K562 (cell line): ENCODE measurements around the gene OR2S2. TPM values are rescaled to one million over a fixed set of nuclear protein-coding genes. Genes with fewer than 3 reads are reported as not detected.

ENCODE experiments used
- ATAC-seq: fragments of 200-7000 bp; cut with Tn5 transposase; 3 replicates; pipeline ENCODE4 v1.9.1; 2020; ENCODE audit warnings: moderate library complexity
- BruUV-seq: library from RNA; stranded (reverse); fragments of 400-500 nt; replicated peaks from 2 replicates; lab custom pipeline; 2021; lab: Mats Ljungman, UMichigan
- CTCF ChIA-PET: fragments of 300-600 bp; formaldehyde crosslinking; extraction: SDS; loops from one replicate; lab custom pipeline; 2021; ENCODE audit warnings: low intra/inter-chr PET ratio; lab: Yijun Ruan, JAX
- POLR2A ChIA-PET: fragments of 300-600, 350-650 bp; sonication (Branson Sonifier 250); formaldehyde crosslinking; extraction: SDS; loops from one replicate; lab custom pipeline; 2021; ENCODE audit warnings: antibody characterized with exemption, inconsistent platforms; lab: Yijun Ruan, JAX
- DNase-seq, 4 experiments: peaks; one replicate each; pipeline versions ENCODE4 v3.0.0 to v3.0.0-alpha.2; 2011 to 2018; ENCODE audit warnings: low spot score in 3 of 4, mixed read lengths in 3 of 4; ENCODE audit errors: extremely low read depth in 1 of 4
- FAIRE-seq: peaks from 2 replicates; lab custom pipeline; 2011; peaks lifted over from hg19 to GRCh38; lab: Jason Lieb, UNC
- H2AFZ ChIP-seq: 2 replicates; pipeline ENCODE4 v1.6.0; 2011; ENCODE audit warnings: low read depth, low read length, control low read depth, inconsistent platforms
- H3K27ac ChIP-seq: fragments of 200-600 bp; 3 replicates; pipeline ENCODE4 v1.8.0; 2011; ENCODE audit warnings: low read depth, mild to moderate bottlenecking, control low read depth, inconsistent platforms, low read length, moderate library complexity, mixed read lengths; ENCODE audit errors: extremely low read depth
- H3K27me3 ChIP-seq, 2 experiments: fragments of 300-600 bp in 1 of 2; 2 replicates in 1 of 2; 3 replicates in 1 of 2; pipeline versions ENCODE4 v1.6.0 to v1.8.0; 2011; ENCODE audit warnings: inconsistent platforms in 2 of 2, low read length in 2 of 2, mild to moderate bottlenecking in 1 of 2, mixed read lengths in 1 of 2, moderate library complexity in 1 of 2; ENCODE audit not compliant: control insufficient read depth in 2 of 2, insufficient read depth in 2 of 2
- H3K36me3 ChIP-seq: fragments of 300-600 bp; 3 replicates; pipeline ENCODE4 v1.8.0; 2011; ENCODE audit warnings: mild to moderate bottlenecking, low read length, inconsistent platforms; ENCODE audit not compliant: control insufficient read depth, insufficient read depth
- H3K4me1 ChIP-seq, 2 experiments: fragments of 200-600 bp in 1 of 2; replicated peaks in 1 of 2; 2 replicates in 1 of 2; 3 replicates in 1 of 2; pipeline versions ENCODE4 v1.5.1 to v1.8.0; 2011; ENCODE audit warnings: inconsistent platforms in 2 of 2, low read length in 2 of 2, mild to moderate bottlenecking in 1 of 2, mixed read lengths in 1 of 2, moderate library complexity in 1 of 2; ENCODE audit not compliant: control insufficient read depth in 2 of 2, insufficient read depth in 2 of 2
- H3K4me2 ChIP-seq: 2 replicates; pipeline ENCODE4 v1.6.1; 2011; ENCODE audit warnings: low read length, control low read depth, inconsistent platforms, mixed read lengths; ENCODE audit not compliant: insufficient read depth
- H3K4me3 ChIP-seq: fragments of 200-600 bp; sonication (generic), shearing (Covaris generic); 2 replicates; pipeline ENCODE4 v1.5.1; 2016; ENCODE audit warnings: control low read depth, inconsistent platforms
- H3K79me2 ChIP-seq: fragments of 200-600 bp; 3 replicates; pipeline ENCODE4 v1.8.0; 2011; ENCODE audit warnings: low read length, inconsistent platforms; ENCODE audit not compliant: control insufficient read depth, insufficient read depth
- H3K9ac ChIP-seq, 2 experiments: 2 replicates each; pipeline versions ENCODE4 v1.6.0 to v1.6.1; 2011; ENCODE audit warnings: low read depth in 2 of 2, low read length in 2 of 2, control low read depth in 1 of 2, inconsistent platforms in 1 of 2, mild to moderate bottlenecking in 1 of 2, mixed read lengths in 1 of 2; ENCODE audit not compliant: insufficient read depth in 1 of 2
- H3K9me1 ChIP-seq: one replicate; pipeline ENCODE4 v1.6.0; 2011; ENCODE audit warnings: inconsistent platforms, mild to moderate bottlenecking, low read length, moderate library complexity; ENCODE audit not compliant: control insufficient read depth, insufficient read depth
- H3K9me3 ChIP-seq: replicated peaks from 2 replicates; pipeline ENCODE4 v1.5.1; 2011; ENCODE audit warnings: low read depth, low read length, inconsistent platforms; ENCODE audit not compliant: control insufficient read depth, insufficient read depth
- H4K20me1 ChIP-seq: replicated peaks from 2 replicates; pipeline ENCODE4 v1.6.1; 2011; ENCODE audit warnings: low read length, inconsistent platforms, mixed read lengths; ENCODE audit not compliant: control insufficient read depth, insufficient read depth
- AFF4 ChIP-seq: sonication (generic); formaldehyde crosslinking; IDR thresholded peaks from 2 replicates; pipeline ENCODE4 v1.8.0; 2023; ENCODE audit warnings: mild to moderate bottlenecking, missing genetic modification reagents
- MYC ChIP-seq, 2 experiments: fragments of 250-450 bp in 1 of 2; sonication (Bioruptor Pico) in 1 of 2; IDR thresholded peaks; 2 replicates each; pipeline versions ENCODE4 v1.5.1 to v1.6.1; 2012 to 2021; ENCODE audit warnings: low read depth in 2 of 2, borderline replicate concordance in 1 of 2, improper control_type of control experiment in 1 of 2, low read length in 1 of 2, mild to moderate bottlenecking in 1 of 2, moderate library complexity in 1 of 2
- WGBS: fragments of 100-300 bp; shearing (Covaris generic); methylation state at CpG from one replicate; pipeline ENCODE4 v1.1.6; 2016; ENCODE audit warnings: low coverage, mixed read lengths; ENCODE audit not compliant: insufficient coverage; ENCODE audit errors: missing lambda C conversion rate; 5-methylcytosine and 5-hydroxymethylcytosine counted together
- in situ Hi-C: fragments of 300-500 bp; cut with MboI; formaldehyde crosslinking; loops from 4 replicates; pipeline ENCODE4 v1.15.0; 2018; ENCODE audit warnings: inconsistent platforms, mixed read lengths
- intact Hi-C: fragments of 100-400 bp; cut with micrococcal nuclease; formaldehyde crosslinking; loops from 2 replicates; pipeline ENCODE4 v1.14.2; 2022
- polyA plus RNA-seq, 8 experiments: library from polyadenylated mRNA; depleted of rRNA in 4 of 8; stranded (reverse) in 5 of 8; unstranded in 3 of 8; fragments of >200 nt; fragmentation: Nextera tagmentation in 2 of 8; fragmentation: Illumina TruSeq in 1 of 8; extraction: Ambion mirVana in 2 of 8; extraction: Trizol in 1 of 8; gene quantifications; 2 replicates each; pipeline versions ENCODE4 v1.2.1 to v1.2.3, GENCODE V29; 2011 to 2014; ENCODE audit warnings: inconsistent platforms in 1 of 8, missing spikeins in 1 of 8
- total RNA-seq, 7 experiments: library from RNA; depleted of rRNA in 6 of 7; stranded (reverse); fragments of >200 nt in 6 of 7; fragmentation: Illumina TruSeq in 2 of 7; extraction: Trizol in 2 of 7; gene quantifications; 2 replicates each; pipeline versions ENCODE4 v1.2.1 to v1.2.3, GENCODE V29; 2011 to 2021; ENCODE audit warnings: low replicate concordance in 1 of 7
- TF ChIP-seq, protein P1 (sequence below): IDR thresholded peaks from 2 replicates; pipeline ENCODE4 v1.6.1; 2012; ENCODE audit warnings: low read depth, low read length, improper control_type of control experiment, borderline replicate concordance
- TF ChIP-seq, protein P2 (sequence below), 2 experiments: fragments of 450-650 bp; formaldehyde crosslinking in 1 of 2; IDR thresholded peaks; 2 replicates each; pipeline versions ENCODE4 v1.4.0 to v1.6.1; 2014 to 2020; ENCODE audit warnings: mild to moderate bottlenecking in 2 of 2, borderline replicate concordance in 1 of 2, low read depth in 1 of 2

OR2S2 gene
- total and polyA plus RNA-seq, 9 of the 15 experiments (the other 6 are each of a cell fraction or from before 2014, with no cell fraction given) = not detected

DNA sequence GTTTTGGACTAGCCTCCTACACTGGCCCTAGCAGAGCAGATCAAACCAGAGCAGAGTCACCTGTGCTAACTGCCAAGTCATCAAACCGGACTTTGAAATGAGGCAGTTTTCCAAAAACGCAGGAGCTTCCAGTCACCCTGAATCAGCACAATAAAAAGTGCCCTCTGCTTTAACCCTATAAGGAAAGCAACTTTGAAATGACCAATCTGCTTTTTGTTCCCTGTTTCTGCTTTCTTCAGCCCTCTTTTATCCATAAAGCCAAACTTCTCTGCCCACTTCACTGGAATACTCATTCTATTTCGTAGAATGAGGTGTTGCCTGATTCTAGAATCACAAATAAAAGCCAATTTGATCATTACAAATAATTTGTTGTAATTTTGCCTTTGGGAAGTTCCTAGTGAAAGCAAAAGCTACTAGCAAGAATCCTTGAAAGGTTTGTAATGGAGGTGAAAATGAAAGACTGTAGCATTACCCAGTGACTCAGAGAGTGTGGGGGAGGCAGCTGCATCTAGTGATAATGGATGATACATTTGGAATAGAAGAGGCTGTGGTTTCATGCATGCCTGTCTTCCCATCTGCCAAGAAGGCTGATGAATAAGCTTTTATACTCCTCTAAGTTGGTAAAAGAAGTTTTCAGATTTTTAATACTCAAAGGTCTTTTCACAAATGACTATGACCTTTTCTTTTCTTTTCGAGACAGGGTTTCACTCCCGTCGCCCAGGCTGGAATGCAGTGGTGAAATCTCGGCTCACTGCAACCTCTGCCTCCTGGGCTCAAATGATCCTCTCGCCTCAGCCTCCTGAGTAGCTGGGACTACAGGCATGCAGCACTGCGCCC, 33.8 kb downstream of the OR2S2 start:
- TSS peak; percentile 88 for BruUV-seq
- peak overlapping the region; percentile 13; the same call in 1 of the 2 replicates for H3K4me3 ChIP-seq
- ATAC-seq (peak; percentile 93), FAIRE-seq (peak; percentile 98), DNase-seq (peak; percentile 58 to 86 (median 68))
- peak overlapping the region in 1 of 2 experiments; percentile 93; a peak in 3 of 4 replicates for H3K9ac ChIP-seq
- ChIA-PET POLR2A (interaction anchor here (0.6 to 3.0 kb wide), 6 partner anchors 10 to 313 kb away, joined by 3 to 20 read pairs (median 7); no protein-coding TSS in a partner anchor), CTCF (no interaction called here)
- in situ Hi-C loops = no loop called here
- no peaks in the 10 kb centered on the region for H3K27me3 ChIP-seq
- peaks cover 18 to 42% of the 10 kb centered on the region in 2 experiments for H3K4me1 ChIP-seq
- peak overlapping the region; percentile 99 for H3K27ac ChIP-seq
- no peaks in the 10 kb centered on the region for H3K36me3 ChIP-seq
- intact Hi-C loops = no loop called here
- WGBS = 2% methylated on average over 4 of the region's 9 CpGs
- H3K79me2 ChIP-seq = no peaks in the 10 kb centered on the region
- H3K9me1 ChIP-seq = no peaks in the 10 kb centered on the region
- H3K9me3 ChIP-seq = no peaks in the 10 kb centered on the region
- peak overlapping the region; percentile 68 for H3K4me2 ChIP-seq
- H4K20me1 ChIP-seq = no peaks in the 10 kb centered on the region
- peak overlapping the region; percentile 85 for H2AFZ ChIP-seq
- TF ChIP-seq AFF4 = peak; percentile 15; the same call in 1 of the 2 replicates
- TF ChIP-seq, protein P1, sequence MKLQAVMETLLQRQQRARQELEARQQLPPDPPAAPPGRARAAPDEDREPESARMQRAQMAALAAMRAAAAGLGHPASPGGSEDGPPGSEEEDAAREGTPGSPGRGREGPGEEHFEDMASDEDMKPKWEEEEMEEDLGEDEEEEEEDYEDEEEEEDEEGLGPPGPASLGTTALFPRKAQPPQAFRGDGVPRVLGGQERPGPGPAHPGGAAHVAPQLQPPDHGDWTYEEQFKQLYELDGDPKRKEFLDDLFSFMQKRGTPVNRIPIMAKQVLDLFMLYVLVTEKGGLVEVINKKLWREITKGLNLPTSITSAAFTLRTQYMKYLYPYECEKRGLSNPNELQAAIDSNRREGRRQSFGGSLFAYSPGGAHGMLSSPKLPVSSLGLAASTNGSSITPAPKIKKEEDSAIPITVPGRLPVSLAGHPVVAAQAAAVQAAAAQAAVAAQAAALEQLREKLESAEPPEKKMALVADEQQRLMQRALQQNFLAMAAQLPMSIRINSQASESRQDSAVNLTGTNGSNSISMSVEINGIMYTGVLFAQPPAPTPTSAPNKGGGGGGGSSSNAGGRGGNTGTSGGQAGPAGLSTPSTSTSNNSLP = peak; percentile 92
- TF ChIP-seq MYC (IDR thresholded peaks at IDR 0.05; ENCODE audit: low read depth, low read length) = peak; percentile 0; the same call in 1 of the 2 replicates
- TF ChIP-seq MYC (CRISPR knock-in tag; IDR thresholded peaks at IDR 0.05; ENCODE audit: borderline replicate concordance, low read depth) = no peak
- TF ChIP-seq, protein P2, sequence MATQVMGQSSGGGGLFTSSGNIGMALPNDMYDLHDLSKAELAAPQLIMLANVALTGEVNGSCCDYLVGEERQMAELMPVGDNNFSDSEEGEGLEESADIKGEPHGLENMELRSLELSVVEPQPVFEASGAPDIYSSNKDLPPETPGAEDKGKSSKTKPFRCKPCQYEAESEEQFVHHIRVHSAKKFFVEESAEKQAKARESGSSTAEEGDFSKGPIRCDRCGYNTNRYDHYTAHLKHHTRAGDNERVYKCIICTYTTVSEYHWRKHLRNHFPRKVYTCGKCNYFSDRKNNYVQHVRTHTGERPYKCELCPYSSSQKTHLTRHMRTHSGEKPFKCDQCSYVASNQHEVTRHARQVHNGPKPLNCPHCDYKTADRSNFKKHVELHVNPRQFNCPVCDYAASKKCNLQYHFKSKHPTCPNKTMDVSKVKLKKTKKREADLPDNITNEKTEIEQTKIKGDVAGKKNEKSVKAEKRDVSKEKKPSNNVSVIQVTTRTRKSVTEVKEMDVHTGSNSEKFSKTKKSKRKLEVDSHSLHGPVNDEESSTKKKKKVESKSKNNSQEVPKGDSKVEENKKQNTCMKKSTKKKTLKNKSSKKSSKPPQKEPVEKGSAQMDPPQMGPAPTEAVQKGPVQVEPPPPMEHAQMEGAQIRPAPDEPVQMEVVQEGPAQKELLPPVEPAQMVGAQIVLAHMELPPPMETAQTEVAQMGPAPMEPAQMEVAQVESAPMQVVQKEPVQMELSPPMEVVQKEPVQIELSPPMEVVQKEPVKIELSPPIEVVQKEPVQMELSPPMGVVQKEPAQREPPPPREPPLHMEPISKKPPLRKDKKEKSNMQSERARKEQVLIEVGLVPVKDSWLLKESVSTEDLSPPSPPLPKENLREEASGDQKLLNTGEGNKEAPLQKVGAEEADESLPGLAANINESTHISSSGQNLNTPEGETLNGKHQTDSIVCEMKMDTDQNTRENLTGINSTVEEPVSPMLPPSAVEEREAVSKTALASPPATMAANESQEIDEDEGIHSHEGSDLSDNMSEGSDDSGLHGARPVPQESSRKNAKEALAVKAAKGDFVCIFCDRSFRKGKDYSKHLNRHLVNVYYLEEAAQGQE (IDR thresholded peaks at IDR 0.05; ENCODE audit: borderline replicate concordance) = peak; percentile 92
- TF ChIP-seq, protein P2 (CRISPR knock-in tag; IDR thresholded peaks at IDR 0.05; ENCODE audit: low read depth) = no peak
